GM20431 (cell line): ENCODE results near the gene GPHN.
"Not testable (repeated sequence)": the region's sequence is repeated elsewhere in the genome, so short reads cannot be mapped to it uniquely, and the experiment has no call there.

Source experiments
- in situ Hi-C: fragments of 300-500 bp; cut with MseI, MboI; formaldehyde crosslinking; loops from one replicate; pipeline ENCODE4 v1.15.0; 2020; ENCODE audit warnings: low sequenced_read_pairs; ENCODE audit not compliant: unreplicated experiment

Gene GPHN

GRCh38 chr14:66587753-66588152 is 79.8 kb downstream of the GPHN start:
- in situ Hi-C loops: not testable (repeated sequence)

DNA sequence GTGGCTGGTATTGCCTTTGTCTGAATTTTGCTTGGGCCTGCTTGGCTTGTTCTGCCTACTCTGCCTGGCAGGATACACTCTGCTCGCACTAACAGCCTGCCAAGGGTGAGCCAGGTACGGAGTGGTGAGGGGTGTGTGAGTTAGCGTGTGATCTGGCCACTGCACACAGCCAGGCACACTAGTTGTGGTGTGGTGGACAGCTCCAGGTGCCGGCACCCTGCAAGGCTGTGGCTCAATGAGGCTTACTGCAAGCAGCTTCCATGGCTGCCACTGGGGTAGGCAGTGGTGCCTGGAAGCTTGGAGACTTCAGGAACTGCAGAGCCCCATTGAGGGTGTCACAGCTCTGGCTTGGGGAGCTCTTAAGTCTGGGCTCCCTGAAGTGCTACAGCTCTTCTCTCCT is 87.4 kb downstream of the GPHN start:
- in situ Hi-C loops: no loop called here

- in situ Hi-C loops: no loop called here
Measured at GRCh38 chr14:66596241-66596985, 88.5 kb downstream of the GPHN start.

- in situ Hi-C loops: no loop called here
Measured at GRCh38 chr14:66600416-66600815, 92.5 kb downstream of the GPHN start.

DNA sequence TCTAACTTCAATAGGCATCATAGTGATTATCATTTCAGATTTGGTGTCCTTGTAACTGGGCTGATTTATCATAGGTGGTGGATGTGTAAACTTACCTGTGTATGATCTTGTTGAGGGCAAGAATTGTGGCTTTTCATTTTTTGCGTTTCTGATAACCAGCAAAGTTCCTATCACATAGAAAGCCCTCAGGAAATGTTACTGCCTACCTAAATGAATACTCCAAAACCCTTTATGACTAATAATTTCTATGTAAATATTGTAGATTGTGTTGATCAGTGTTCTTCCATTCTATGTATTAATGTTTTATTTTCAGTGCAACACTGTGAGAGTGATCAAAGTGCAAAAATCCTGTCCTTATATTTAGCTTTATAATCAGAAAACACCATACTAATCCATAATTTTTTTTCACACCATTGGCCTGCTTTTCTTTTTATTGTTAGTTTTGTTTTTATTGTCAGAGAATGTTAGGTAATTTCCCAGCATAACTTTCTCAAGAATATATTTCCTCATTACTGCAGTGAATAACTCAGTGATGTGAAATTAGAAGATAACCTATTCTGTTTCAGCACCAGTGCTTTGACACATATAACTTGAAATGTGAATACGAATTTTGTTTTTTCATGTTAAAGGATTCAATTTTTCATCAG is 94.1 kb downstream of the GPHN start:
- in situ Hi-C loops: no loop called here

DNA sequence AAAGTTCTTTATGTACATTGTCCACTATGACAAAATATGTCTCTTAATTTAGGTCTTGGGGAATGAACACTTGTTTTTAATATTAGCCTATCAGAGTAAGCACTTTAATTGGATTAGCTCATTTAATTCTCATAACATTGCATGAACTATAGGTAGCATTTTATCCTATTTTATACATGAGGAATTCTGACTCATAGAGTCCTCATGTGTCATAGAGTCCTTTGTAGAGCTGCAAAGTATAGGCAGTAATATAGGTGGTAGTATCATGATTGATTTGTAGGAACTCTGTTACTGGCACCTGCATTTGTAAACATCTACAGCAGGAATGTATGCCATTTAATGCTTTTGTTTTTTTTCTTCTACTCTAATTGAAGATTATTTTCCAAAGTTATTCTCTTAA is 96.0 kb downstream of the GPHN start:
- in situ Hi-C loops: no loop called here

- in situ Hi-C loops: no loop called here
Measured at GRCh38 chr14:66606826-66607225, 98.9 kb downstream of the GPHN start.

- in situ Hi-C loops: no loop called here
Measured at GRCh38 chr14:66610154-66610563, 102.2 kb downstream of the GPHN start.

DNA sequence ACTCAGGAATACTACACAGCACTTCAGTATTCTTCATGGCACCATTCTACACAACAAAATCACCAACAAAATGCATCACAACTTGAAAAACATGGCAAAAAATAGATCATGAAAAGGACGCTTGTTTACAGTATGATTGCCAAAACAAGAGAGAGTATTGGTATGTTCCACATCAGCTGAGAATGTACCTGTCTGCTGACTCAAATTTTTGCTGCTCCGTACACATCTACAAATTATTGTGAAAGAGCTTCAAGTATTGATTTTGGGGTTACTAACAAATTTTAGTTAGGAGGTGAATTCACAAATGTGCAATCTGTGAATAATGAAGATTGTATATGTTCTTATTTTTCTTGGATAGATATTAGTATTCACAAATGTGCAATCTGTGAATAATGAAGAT is 105.4 kb downstream of the GPHN start:
- in situ Hi-C loops: no loop called here

- in situ Hi-C loops: no loop called here
Measured at GRCh38 chr14:66619952-66620351, 112.0 kb downstream of the GPHN start.

DNA sequence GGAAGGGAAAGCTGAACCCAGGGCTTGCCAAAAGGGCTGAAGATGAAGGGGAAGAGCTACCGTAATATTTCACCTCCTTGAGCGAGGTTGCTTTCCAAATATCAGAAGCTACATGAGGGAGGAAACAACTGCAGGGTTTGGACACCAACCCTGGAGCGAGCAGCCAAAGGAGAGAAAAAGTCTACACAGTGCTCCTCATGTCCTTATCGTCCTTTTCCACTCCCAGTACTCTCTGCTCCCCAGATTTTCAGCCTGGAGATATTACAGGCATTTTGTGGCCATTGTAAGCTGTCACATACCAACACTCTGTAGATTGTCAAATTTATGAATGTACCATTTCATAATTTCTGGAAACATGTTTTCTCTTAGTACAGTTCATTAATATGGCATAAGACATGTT is 115.9 kb downstream of the GPHN start:
- in situ Hi-C loops: no loop called here

- in situ Hi-C loops: no loop called here
Measured at GRCh38 chr14:66624336-66624937, 116.5 kb downstream of the GPHN start.

DNA sequence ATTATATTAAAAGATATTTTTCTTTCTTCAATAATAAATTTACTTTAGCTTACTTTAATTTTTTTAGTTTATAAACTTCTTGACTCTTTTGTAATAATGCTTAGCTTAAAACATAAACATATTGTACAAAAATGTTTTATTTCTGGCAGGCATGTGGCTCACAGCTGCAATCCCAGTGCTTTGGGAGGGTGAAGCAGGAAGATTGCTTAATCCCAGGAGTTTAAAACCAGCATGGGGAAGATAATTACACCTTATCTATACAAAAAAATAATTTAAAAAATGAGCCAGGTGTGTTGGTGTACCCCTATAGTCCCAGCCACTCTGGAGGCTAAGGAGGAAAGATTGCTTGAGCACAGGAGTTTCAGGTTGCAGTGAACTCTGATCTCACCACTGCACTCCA is 120.7 kb downstream of the GPHN start:
- in situ Hi-C loops: no loop called here

- in situ Hi-C loops: no loop called here
Measured at GRCh38 chr14:66629499-66629898, 121.6 kb downstream of the GPHN start.

GRCh38 chr14:66634876-66635275 is 126.9 kb downstream of the GPHN start:
- in situ Hi-C loops: no loop called here

DNA sequence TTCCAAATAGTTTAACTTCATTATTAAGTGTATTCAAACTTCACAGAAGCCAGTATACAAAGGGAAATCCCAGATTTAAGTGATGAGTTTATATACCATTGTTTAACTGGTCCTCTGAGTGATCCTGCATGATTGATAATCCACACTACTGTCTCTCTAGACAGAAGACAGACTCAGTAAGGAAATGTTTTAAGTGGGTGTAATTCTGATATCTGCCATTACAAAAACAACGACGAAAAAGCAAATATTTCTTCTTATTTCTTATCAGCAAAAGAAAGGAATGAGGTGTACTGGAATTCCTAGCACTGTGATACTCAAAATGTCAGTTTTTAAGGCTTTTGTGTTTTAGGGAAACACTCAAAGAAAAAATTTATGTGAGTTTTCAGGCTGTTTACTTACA is 127.5 kb downstream of the GPHN start:
- in situ Hi-C loops: no loop called here

- in situ Hi-C loops: no loop called here
Measured at GRCh38 chr14:66636240-66636639, 128.3 kb downstream of the GPHN start.

DNA sequence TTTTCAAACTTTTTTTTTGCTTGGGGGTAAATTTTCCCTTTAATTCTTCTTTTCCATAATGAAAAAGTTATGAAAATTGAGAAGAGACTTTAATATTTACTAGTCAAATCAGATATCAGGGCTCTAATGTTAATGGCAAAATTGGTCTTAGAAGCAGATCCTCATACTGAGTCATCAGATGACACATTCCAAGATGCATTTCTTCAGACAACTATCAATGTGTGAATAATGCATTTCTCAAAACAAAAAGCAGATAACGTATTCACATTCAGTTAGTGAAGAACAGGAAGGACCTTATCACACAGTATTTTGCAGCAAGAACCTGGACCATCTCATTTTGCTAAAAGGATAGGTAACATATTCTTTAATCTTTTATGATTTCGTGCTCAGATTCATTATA is 130.7 kb downstream of the GPHN start:
- in situ Hi-C loops: no loop called here

DNA sequence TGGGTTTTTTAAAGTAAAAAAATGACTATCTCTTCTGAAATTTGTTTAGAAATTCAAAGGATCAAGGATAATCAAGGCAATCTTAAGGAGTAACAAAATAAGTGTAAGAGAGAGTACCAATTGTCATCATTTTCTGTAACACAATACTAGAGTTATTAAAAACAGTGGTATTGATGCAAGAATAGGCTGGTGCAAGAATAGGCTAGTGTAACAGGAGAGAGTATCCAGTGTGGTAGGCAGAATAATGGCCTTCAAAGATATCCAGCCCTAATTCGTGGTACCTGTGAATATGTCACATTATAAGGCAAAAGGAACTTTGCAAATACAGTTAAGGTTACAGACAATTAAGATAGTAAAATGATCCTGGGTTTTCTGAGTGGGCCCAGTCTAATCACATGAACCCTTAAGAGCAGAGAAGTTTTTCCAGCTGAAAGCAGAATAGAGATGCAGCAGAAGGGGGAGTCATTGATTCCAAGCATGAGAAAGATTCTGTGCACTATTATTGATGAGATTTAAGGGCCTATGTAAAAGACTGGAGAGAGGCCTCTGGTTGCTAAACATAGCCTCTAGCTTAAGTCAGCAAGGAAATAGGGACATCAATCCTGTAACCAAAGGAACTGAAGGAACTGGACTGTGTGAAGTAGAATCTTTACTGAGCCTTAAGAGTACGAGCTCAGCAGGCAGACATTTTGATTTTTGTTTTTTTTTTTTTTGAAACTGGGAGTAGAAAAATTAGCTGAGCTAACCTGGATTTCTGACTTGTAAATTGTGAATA is 134.1 kb downstream of the GPHN start:
- in situ Hi-C loops: no loop called here

DNA sequence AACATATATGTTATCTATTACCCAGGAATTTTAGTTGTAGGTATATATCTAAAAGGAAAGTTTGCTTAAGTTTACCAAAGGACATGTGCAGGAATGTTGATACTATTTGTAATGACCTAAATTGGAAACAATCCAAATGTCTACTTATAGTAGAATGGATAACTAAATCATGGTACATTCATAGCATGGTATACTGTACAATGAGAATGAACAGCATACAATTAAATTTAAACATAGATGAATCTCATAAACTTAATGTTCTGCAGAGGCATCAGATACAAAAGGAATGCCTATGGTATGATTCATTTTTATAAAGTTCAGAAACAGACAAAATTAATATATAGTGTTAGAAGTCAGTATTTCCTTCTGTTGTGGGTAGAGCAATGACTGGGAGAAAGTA is 135.4 kb downstream of the GPHN start:
- in situ Hi-C loops: no loop called here

DNA sequence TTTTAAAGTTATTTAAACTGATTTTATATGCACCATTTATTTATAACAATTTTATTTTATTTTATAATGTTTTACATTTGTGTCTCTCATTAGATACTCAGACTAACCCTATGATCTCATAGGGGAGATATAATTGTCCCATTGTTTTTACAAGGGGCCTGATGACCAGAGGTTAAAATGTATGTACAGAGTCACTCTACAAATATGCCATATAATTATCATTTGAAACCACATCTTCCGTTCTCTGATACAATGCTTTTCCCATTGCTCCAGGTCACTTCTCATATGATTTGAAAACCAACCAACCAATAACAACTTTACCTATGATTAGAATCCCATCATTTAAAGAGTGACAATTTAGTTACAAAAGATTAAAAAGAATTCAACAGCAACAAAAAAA is 137.8 kb downstream of the GPHN start:
- in situ Hi-C loops: no loop called here
